NCI-H2171 treated with DMSO at 0.1 percent for 48 hours (cell line): ENCODE measurements around the gene RBMS3.

Experiments used
- DNase-seq: peaks from one replicate; lab custom pipeline; 2025; lab: John Stamatoyannopoulos, UW

RBMS3 gene

DNA sequence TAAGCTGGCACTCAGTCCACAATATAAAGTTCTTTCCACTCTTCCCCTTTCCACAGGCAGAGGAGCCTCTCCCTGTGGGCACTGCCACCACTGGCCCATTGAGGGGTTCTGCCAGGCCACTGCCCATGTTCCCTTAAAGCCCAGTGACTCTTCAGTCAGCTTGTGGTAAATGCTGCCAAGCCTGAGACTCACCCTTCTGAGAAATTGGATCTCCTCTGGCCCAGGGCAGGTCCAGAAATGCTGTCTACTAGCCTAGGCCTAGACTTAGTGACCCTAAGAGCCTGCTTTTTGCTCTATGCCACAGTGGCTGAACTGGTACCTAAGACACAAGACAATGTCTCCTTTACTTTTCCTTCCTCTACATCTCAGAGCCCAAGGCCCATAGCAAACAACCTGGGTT lies 295.8 kb downstream of the RBMS3 start:
- DNase-seq: no peak

- DNase-seq: no peak
Measured at GRCh38 chr3:29577250-29577649, 296.4 kb downstream of the RBMS3 start.

GRCh38 chr3:29581311-29581710 lies 300.4 kb downstream of the RBMS3 start:
- peak; percentile 27 for DNase-seq

- peak; percentile 8 for DNase-seq
Measured at GRCh38 chr3:29582273-29582672, 301.4 kb downstream of the RBMS3 start.

DNA sequence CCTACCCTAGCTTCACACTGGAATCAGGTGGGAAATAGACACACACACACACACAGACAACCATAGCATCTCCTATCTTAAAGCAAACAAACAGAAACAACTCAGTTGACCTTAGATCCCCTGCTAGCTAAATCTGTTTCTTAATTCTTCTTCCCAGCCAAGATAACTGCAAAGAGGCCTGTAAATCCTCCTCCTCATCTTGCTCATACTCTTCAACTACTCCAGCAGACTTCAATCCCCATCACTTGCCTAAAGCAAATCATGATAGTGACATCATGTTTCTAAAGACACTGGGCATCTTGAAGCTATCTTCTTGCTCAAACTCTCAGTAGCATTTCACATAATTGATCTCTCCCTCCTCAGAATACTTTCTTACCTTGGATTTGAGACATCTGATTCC lies 303.0 kb downstream of the RBMS3 start:
- DNase-seq: no peak

DNA sequence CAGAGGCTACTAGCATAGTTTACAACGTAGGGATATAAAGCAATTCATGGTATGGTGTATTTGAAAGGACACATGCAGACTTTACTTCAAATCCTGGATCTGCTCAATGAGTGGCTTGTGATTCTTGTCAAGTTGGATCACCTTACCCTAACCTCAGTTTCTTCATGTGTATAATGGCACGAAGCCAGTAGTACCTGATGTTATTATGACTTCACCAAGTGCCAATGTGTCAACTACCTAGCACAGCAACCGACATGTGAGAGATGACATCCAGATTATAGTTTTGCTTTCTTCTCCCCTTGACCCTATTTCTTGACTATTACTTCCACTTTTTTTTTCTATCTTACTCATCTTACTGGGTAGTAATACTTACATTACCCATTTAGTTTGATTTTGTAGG lies 304.5 kb downstream of the RBMS3 start:
- peak; percentile 10 for DNase-seq

DNA sequence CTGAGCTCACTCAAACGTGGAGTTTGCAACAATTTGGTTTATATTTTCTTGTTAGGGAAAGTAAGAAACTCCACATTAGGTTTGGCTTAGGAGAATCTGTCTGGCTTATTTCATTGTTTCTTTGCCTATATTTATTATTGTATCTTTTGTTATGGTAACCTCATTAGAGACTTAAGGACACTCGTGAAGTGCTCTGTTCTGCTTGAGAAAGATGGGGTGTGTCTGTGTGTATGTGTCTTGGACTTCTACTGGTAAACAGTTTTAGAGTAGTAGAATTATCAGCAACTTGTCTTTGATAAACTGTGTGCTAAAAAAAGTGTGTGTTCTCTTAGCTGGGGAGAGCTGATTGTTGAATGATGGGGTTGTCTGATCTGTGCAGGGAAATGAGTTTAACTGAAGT lies 306.5 kb downstream of the RBMS3 start:
- DNase-seq: no peak

DNA sequence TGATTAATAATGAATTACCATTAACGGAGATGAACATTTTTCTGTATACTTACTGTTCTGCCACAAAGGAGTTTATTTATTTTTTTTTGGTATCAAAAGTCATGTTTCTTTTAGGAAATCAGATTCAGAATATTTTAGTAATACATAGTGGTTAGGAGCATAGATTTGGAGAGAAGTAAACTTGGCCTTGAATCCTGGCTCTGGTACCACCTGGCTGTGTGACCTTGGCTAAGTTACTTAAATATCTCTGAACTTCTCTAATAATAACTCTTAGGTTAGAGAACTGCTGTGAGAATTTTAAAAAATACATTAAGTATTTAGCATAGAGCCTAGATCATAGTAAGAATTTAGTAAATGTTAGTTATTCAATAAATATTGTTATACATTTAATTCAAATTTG lies 309.1 kb downstream of the RBMS3 start:
- DNase-seq: no peak

GRCh38 chr3:29590461-29590860 lies 309.6 kb downstream of the RBMS3 start:
- DNase-seq: no peak

DNA sequence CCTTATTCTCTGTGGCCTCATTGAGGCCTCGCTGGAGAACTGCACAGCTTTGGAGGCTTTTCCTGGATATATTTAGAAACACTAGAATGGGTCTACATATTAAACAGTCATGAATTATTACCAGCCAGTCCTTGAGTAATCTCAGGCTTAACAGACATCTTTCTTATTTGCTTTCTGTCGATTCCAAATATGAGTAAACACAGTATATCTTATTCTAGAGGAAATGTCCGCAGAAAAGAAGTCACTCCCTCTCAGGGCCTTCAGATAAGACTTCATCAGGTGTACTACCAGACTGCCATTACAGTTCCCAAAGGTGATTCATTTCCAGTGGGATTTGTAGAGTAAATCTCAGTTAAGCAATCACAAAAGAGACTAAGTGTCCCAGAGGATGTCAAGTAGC lies 310.7 kb downstream of the RBMS3 start:
- DNase-seq: no peak

DNA sequence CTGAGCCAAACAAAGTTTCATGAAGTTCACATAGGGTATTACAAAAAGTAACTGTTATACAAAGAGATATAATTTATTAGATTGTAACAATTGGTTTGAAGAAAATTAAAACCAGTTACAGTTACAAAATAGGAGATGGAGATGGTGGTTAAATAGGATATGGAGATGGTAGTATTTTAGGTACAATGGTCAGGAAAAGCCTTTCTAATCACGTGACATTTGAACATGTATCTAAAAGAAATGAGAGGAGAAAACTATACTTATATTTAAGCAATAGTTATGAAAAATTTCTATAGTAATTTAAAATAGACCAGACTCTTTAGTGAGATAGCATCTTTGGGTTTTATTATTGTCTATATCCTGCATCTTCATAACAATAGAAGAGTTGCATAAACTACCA lies 312.9 kb downstream of the RBMS3 start:
- no peak for DNase-seq

- DNase-seq: no peak
Measured at GRCh38 chr3:29594261-29594660, 313.4 kb downstream of the RBMS3 start.

DNA sequence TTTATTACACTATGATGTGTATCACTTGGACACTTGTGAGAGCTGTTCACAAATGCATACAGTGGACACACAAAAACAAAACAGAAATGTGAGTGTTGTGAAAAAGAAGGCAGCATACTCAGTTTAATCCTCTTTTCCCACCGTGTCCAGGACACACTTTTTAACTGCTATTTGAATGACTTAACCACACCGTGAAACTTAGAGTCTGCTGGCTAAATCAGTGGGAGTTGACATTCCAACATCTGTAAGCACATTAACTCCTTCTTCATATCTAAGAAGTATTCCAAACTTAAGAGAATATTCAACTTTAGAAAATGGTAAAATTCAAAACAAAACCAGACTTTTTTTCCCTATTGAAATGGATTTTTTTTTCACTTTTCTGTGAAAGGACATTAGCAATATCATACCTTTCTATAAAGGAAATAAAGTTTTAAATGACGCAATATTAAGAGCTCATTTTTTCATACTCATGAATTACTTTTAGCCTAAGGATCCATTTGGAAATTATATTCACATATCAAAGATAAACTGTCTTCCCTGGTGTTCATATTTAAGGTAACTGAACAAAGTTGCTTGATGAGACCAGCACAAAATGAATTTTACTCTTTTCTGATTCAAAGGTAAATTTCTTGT lies 316.6 kb downstream of the RBMS3 start:
- no peak for DNase-seq

- no peak for DNase-seq
Measured at GRCh38 chr3:29601861-29602585, 321.2 kb downstream of the RBMS3 start.

DNA sequence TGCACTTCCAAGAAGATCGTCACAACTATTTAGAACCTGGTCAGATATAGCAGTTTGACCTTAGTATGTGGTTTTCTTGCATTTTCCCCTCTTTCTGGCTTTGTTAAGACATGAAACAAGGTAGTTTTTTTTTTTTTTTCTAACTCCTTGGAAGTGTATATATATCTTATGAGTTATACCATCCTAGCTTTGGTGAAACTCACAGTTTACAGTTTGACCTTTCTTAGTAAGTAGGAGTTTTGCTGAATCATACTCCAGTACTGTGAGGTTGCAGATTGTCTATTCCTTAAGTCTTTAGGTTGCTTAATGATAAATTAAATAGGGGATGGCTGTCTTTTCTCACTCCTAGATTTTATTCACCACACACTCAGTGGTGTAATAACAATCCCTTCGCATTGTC lies 325.0 kb downstream of the RBMS3 start:
- DNase-seq: no peak

GRCh38 chr3:29606416-29606815 lies 325.5 kb downstream of the RBMS3 start:
- no peak for DNase-seq

GRCh38 chr3:29608414-29609327 lies 327.8 kb downstream of the RBMS3 start:
- DNase-seq: no peak

DNA sequence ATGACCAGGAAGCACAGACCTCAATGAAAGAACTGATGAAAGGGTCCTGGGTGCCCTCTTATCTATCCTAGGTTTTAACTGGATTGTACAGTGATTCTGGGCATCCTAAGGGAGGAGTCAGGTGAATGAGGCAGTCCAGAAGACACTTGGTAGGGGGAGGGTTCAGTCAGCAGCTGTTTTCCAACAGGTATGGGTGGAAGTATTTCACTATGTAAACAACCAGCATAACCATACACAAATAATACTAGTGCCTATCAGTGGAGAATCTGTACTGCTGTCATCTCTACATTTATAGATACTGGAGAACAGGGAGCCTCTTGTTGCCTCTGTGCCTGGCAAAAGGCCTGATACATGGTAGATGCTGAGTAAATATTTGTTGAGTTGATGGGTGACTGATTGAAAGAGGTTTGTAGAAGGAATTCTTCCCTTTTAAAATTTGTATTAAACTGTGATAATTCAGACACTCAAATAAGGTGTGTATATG lies 328.5 kb downstream of the RBMS3 start:
- DNase-seq: no peak

DNA sequence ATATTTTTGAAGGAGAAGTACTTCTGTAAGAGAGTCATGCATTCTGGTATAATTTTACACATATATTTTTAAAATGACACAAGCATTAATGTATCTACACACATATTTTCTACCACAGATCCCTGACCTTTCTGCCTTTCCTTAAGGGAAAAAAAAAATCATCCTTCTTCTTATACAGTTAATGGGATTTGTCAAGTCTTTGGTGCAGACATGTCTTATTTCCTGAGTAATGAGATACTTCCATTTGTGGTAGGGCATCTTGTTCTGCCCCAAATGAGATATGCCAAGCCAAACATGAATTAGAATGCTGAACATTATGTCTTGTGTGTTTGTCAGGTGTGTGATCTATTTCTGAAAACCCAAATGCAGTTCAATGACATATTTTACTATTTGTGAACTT lies 329.9 kb downstream of the RBMS3 start:
- DNase-seq: no peak

- DNase-seq: no peak
Measured at GRCh38 chr3:29611252-29611651, 330.4 kb downstream of the RBMS3 start.

DNA sequence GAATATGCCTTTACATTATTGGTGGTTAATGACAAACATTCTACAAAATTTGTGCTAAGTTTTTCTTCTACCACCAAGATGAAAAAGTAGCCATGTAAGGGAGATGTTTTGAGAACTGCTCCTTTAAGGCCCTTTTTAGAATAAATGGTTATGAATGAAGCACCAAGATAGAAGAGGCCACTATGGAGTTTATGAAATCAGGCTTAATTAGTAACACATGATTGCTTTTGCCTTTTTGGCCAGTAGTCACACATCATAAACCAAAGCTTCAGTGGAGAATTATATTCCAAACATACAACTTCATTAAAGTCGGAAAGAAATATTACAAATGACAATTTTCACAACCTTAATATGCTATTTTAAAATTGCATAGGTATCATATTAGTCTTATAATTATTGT lies 331.7 kb downstream of the RBMS3 start:
- no peak for DNase-seq

DNA sequence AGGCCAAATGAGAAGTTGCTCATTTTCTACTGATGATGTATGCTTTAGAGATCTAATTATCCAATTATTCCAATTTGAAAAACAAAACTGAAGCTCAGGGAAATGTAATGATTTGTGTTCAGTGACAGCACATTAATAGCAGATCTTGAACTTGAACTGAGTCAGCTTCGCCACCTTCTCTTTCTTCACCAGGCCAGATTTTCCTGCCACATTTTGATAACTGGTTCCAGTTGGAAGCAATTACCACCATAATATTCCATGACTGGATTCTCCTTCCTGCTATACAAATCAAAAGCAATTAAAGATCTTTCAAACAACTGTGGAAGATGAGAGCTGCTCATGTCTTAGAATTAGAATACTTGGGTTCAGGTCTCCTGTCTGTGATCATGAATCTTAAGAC lies 334.1 kb downstream of the RBMS3 start:
- no peak for DNase-seq
